ENCODE data around the gene CHST8.

GRCh38 chr19:33717878-33718277 is 96.1 kb downstream of the CHST8 start:
- TF ChIP-seq POLR2AphosphoS5 (IDR thresholded peaks at IDR 0.05; ENCODE audit: low read depth, low read length) (no peak), SIN3A (IDR thresholded peaks at IDR 0.05; ENCODE audit: borderline replicate concordance, insufficient read depth, low read length) (no peak), REST (IDR thresholded peaks at IDR 0.05; ENCODE audit: insufficient read depth in 1 of 2, low read depth in 2 of 2, low read length in 2 of 2) (no peak), TAF1 (IDR thresholded peaks at IDR 0.05; ENCODE audit: borderline replicate concordance, insufficient read depth, low read length) (no peak), FOXP2 (optimal IDR thresholded peaks at IDR 0.05; ENCODE audit: borderline replicate concordance, extremely low read depth, extremely low read length, insufficient read depth) (no peak)
